HG03558 (cell line): ENCODE results near the gene MACF1.

ENCODE experiments used
- ATAC-seq: cut with Tn5 transposase; IDR thresholded peaks from one replicate; pipeline ENCODE4 v1.9.1; 2021; ENCODE audit warnings: moderate number of reproducible peaks; ENCODE audit not compliant: unreplicated experiment; ENCODE audit errors: extremely low read depth

The MACF1 gene

DNA sequence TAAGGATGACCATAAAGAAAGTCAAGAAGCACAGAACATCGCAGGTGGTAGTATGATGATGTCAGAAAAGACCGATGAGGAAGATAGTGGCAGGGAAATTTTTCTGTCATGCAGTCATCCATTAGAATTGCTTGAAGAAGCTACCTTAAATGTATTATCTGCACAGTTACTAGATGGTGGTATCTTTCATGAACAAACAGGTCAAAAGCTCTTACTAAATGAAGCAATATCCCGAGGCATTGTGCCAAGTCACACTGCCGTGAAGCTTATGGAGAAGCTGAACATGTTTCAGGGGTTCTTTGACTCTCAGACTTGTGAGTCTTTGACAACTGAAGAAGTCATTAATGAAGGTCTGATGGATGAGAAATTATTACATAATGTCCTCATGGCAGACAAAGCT is 128.8 kb downstream of the MACF1 start:
- no peak for ATAC-seq

DNA sequence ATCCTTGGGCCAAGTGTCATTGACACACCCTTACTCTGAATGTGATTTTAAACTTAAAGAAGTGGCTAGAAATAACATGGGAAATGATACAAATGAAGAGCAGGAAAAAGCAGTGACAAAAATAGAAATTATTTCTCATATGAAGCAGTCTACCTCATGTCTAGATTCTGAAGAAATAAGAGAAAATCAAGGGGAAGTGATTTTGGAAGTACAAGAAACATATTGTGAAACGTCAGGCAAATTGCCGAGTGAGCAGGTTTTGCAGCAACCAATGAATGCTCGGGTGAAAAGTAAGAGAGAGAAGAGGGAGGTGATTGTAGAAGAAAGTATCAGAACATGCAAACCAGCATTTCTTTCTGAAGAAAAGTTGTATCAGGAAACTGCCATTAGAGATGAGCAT is 130.7 kb downstream of the MACF1 start:
- no peak for ATAC-seq

DNA sequence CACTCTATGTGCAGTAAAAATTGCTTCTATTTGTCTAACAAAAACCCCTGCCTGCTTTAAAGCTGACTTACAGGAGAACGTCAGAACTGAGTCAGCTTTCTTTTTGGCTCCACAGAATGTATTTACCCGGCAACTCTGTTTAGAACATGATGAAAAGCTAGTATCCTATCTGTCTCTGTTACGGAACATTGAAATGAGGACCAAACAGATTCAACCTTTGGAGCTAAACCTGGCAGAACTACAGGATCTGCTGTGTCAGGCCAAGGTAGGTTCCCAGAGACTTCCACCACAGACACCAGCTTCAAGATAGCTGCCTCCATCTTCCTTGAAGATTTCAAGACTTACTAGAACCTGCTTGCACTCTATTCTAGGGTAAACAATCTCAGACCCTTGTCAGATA is 132.6 kb downstream of the MACF1 start:
- no peak for ATAC-seq

GRCh38 chr1:39342776-39343175 is 138.3 kb downstream of the MACF1 start:
- no peak for ATAC-seq

GRCh38 chr1:39344394-39345154 is 140.1 kb downstream of the MACF1 start:
- no peak for ATAC-seq

- no peak for ATAC-seq
Observed at GRCh38 chr1:39346872-39347271, 142.4 kb downstream of the MACF1 start.

DNA sequence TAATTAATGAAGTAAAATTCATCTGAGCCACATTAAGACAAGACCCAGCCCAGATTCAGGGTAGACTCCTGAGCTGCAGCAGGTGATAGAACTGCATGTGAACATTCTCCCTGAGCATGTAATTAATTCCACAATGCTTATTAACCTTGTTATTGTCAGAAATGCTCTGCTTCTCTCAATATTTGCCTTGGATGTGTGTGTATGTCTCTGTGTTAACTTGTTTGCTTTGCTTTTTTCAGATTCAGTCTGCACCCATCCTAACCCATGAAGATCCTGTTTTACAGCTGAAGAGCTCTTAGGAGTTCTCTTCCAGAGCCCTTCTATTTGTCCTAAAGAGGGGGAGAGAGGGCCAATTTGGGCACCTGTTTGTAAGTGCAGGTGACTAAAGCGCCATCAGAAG is 143.8 kb downstream of the MACF1 start:
- ATAC-seq, result no peak

GRCh38 chr1:39352881-39353280 is 148.4 kb downstream of the MACF1 start:
- no peak for ATAC-seq

GRCh38 chr1:39354572-39354971 is 150.1 kb downstream of the MACF1 start:
- no peak for ATAC-seq

GRCh38 chr1:39358491-39358890 is 154.0 kb downstream of the MACF1 start:
- ATAC-seq, result no peak

DNA sequence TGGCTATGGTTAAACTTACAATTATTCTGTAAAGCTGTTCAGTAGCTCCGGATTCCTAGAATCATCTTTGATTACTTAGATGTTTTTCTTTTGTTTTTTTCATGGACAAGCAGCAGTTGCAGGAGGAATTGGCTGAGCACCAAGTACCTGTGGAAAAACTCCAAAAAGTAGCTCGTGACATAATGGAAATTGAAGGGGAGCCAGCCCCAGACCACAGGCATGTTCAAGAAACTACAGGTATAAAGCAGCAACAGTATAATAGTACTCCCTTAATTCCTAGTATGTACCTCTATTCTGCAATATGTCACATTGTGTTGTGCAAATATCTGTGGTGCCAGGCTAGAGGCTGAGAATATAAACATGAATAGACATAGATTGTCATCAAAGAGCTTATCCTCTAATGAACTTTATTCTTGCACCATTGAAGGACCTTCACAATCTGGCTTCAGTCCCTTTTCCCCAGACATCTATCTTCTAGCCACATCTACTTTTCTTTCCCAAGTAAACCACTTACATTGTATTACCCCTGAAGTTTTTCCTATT is 154.6 kb downstream of the MACF1 start:
- ATAC-seq, result no peak

DNA sequence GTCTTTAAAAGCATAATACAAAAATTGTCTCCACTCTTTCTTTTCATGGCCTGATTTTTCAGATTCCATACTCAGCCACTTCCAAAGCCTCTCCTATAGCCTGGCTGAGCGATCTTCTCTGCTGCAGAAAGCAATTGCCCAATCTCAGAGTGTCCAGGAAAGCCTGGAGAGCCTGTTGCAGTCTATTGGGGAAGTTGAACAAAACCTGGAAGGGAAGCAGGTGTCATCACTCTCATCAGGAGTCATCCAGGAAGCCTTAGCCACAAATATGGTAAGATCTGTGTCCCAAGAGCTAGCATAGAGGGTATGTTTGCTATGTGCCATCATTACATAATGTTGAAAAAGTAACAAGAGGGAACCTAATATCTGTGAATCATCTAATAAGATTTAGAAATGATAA is 156.2 kb downstream of the MACF1 start:
- no peak for ATAC-seq

- ATAC-seq, result no peak
Observed at GRCh38 chr1:39361446-39361845, 157.0 kb downstream of the MACF1 start.

GRCh38 chr1:39363267-39363666 is 158.8 kb downstream of the MACF1 start:
- no peak for ATAC-seq

DNA sequence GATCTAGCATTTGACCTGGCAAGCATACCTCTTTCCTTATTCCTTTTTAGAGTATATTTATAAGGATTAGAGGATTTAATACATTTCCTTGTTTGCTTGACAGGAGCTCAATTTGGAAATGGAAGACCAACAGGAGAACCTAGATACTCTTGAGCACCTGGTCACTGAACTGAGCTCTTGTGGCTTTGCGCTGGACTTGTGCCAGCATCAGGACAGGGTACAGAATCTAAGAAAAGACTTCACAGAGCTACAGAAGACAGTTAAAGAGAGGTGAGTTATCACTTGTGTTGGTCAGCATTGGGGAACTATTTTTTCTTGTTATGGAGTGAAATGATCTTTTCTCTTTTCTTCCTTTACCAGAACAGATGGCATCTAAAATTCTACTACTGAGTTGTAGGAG is 163.6 kb downstream of the MACF1 start:
- ATAC-seq, result no peak

GRCh38 chr1:39369565-39369964 is 165.1 kb downstream of the MACF1 start:
- no peak for ATAC-seq

- no peak for ATAC-seq
Observed at GRCh38 chr1:39370602-39371001, 166.1 kb downstream of the MACF1 start.

DNA sequence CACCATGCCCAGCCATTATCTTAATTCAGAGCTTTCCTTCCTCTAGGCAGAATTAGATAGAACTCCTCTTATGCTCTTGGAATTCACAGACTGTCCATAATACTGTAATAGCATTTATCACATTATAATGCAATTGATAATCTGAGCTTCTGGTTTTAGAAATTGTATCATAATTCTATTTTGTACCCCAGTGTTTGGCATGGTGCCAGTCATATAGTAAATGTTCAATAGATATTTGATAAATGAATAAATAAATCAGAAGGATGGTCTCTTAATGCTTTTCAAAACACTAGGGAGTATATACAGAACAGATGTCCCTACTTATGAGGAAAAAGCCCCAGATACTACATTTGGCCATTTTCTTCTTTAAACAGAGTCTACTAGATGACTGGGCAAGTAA is 167.6 kb downstream of the MACF1 start:
- ATAC-seq, result no peak

DNA sequence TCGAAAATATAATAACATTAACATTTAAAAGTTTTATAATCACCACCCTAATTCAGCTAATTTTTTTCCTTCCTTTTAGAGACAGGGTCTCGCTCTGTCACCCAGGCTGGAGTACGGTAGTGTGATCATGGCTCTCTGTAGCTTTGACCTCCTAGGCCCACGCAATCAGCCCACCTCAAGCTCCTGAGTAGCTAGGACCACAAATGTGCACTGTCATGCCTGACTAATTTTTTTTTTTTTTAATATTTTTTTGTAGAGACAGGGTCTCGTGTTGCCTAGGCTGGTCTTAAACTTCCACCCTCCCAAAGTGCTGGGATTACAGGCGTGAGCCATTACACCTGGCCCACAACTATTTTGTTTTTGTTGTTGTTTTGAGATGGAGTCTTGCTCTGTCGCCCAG is 172.2 kb downstream of the MACF1 start:
- ATAC-seq, result no peak

DNA sequence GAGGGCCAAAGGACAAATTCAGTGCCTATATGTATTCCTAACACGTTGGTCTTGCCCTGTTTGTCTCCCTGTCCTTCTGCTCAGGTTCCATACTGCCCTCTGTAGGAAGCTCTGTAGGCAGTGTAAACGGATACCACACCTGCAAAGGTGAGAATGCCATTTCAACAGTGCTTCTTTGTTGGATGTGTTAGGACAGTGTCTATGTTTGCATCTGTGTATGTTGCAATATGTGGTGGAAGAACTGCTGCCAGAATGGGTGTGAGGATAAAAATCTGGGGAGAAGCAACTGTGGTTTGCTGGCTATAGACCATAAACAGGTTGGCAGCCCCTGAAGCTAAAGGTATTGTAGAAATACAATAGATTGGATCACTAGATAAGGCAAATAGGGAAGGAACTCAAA is 173.9 kb downstream of the MACF1 start:
- ATAC-seq, result no peak

- ATAC-seq, result no peak
Observed at GRCh38 chr1:39379187-39379586, 174.7 kb downstream of the MACF1 start.

DNA sequence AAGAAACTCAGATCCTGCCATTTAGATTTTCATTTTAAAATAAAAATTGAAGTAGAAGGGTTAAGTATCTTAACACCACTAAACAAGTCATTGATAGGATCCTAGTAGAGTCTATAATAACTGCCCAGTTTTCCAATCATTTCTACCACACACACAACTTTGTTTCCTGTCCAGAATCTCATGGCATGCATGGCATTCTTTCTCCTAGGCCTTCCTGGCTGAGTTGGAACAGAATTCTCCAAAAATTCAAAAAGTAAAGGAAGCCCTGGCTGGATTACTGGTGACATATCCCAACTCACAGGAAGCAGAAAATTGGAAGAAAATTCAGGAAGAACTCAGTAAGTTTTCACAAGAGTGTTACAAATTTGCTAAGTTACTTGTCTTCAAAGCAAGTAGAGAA is 175.5 kb downstream of the MACF1 start:
- no peak for ATAC-seq
